ENCODE measurements around the gene POU3F4. TPM values are rescaled to one million over a fixed set of nuclear protein-coding genes. Genes with fewer than 3 reads are reported as not detected.

Gene POU3F4
- total RNA-seq, 1 experiment from 2014 or later = not detected

DNA sequence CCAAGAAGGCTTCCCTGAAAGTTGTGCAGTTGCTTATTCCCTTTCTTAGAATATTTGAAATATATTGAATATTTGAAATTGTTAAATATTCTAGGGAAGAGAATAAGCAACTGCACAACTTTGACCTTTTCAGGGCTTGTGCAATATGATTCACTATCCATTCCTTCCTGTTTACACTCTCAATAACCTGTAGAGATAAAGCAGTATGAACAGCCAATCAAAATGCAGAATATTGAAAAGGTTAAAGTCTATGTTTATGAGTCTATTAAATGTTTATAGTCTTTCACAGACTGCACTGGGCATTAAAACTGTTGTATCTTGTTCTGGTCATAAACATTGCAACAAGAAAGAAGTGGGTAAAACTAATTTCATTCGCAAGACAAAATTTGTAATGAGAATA lies 13.8 kb downstream of the POU3F4 start:
- no peaks in the 10 kb centered on the region for H3K27me3 ChIP-seq (ENCODE audit: control insufficient read depth, insufficient read depth, low read length)
- no TSS peak for BruUV-seq (replicated peaks)
- in situ Hi-C loops (cut with HindIII; ENCODE audit: low pct_unique_long_range_greater_than_20kb, low sequenced_read_pairs) = no loop called here
- no peaks in the 10 kb centered on the region for H3K9me3 ChIP-seq (ENCODE audit: control insufficient read depth, insufficient read depth, low read depth, low read length)
- TF ChIP-seq, protein P1, sequence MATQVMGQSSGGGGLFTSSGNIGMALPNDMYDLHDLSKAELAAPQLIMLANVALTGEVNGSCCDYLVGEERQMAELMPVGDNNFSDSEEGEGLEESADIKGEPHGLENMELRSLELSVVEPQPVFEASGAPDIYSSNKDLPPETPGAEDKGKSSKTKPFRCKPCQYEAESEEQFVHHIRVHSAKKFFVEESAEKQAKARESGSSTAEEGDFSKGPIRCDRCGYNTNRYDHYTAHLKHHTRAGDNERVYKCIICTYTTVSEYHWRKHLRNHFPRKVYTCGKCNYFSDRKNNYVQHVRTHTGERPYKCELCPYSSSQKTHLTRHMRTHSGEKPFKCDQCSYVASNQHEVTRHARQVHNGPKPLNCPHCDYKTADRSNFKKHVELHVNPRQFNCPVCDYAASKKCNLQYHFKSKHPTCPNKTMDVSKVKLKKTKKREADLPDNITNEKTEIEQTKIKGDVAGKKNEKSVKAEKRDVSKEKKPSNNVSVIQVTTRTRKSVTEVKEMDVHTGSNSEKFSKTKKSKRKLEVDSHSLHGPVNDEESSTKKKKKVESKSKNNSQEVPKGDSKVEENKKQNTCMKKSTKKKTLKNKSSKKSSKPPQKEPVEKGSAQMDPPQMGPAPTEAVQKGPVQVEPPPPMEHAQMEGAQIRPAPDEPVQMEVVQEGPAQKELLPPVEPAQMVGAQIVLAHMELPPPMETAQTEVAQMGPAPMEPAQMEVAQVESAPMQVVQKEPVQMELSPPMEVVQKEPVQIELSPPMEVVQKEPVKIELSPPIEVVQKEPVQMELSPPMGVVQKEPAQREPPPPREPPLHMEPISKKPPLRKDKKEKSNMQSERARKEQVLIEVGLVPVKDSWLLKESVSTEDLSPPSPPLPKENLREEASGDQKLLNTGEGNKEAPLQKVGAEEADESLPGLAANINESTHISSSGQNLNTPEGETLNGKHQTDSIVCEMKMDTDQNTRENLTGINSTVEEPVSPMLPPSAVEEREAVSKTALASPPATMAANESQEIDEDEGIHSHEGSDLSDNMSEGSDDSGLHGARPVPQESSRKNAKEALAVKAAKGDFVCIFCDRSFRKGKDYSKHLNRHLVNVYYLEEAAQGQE (IDR thresholded peaks at IDR 0.05; ENCODE audit: insufficient read depth in 1 of 2, low read depth in 2 of 2, low read length in 1 of 2) = no peak
- TF ChIP-seq TCF7L2 (IDR thresholded peaks at IDR 0.05; ENCODE audit: low read depth, low read length) (no peak), CTCF (IDR thresholded peaks at IDR 0.05) (no peak), POLR2AphosphoS5 (IDR thresholded peaks at IDR 0.05; ENCODE audit: low read depth, low read length) (no peak), SIN3A (IDR thresholded peaks at IDR 0.05; ENCODE audit: borderline replicate concordance, insufficient read depth, low read depth, low read length) (no peak)
- CTCF ChIA-PET = no interaction called here
- no peak for DNase-seq (ENCODE audit: low read depth, low spot score)
- POLR2A ChIA-PET = no interaction called here
- no peaks in the 10 kb centered on the region for H3K36me3 ChIP-seq (ENCODE audit: control insufficient read depth, insufficient read depth, low read length)
- no peaks in the 10 kb centered on the region for H3K4me1 ChIP-seq (ENCODE audit: control insufficient read depth, insufficient read depth, low read length)
- intact Hi-C loops (cut with micrococcal nuclease; ENCODE audit: unreplicated experiment) = no loop called here
- no peak overlapping the region for H3K4me3 ChIP-seq (ENCODE audit: low read depth in 2 of 2, low read length in 2 of 2)
- H3K27ac ChIP-seq (ENCODE audit: low read length) = no peak overlapping the region
- ATAC-seq = no peak

- intact Hi-C loops (cut with micrococcal nuclease; ENCODE audit: unreplicated experiment) (loop anchor here (2.0 kb wide), 1 partner anchor 61 kb away; no protein-coding TSS in a partner anchor), in situ Hi-C loops (cut with HindIII; ENCODE audit: low pct_unique_long_range_greater_than_20kb, low sequenced_read_pairs) (no loop called here)
- ATAC-seq (no peak), DNase-seq (ENCODE audit: low read depth, low spot score) (no peak)
- TF ChIP-seq CTCF (IDR thresholded peaks at IDR 0.05) (no peak), POLR2AphosphoS5 (IDR thresholded peaks at IDR 0.05; ENCODE audit: low read depth, low read length) (no peak), TCF7L2 (IDR thresholded peaks at IDR 0.05; ENCODE audit: low read depth, low read length) (no peak), SIN3A (IDR thresholded peaks at IDR 0.05; ENCODE audit: borderline replicate concordance, insufficient read depth, low read depth, low read length) (no peak)
- TF ChIP-seq, protein P1 (IDR thresholded peaks at IDR 0.05; ENCODE audit: insufficient read depth in 1 of 2, low read depth in 2 of 2, low read length in 1 of 2) = no peak
- ChIA-PET CTCF (no interaction called here), POLR2A (no interaction called here)
- Histone ChIP-seq H3K27me3 (ENCODE audit: control insufficient read depth, insufficient read depth, low read length) (no peaks in the 10 kb centered on the region), H3K4me3 (ENCODE audit: low read depth in 2 of 2, low read length in 2 of 2) (no peak overlapping the region), H3K4me1 (ENCODE audit: control insufficient read depth, insufficient read depth, low read length) (no peaks in the 10 kb centered on the region), H3K27ac (ENCODE audit: low read length) (no peak overlapping the region), H3K9me3 (ENCODE audit: control insufficient read depth, insufficient read depth, low read depth, low read length) (no peaks in the 10 kb centered on the region), H3K36me3 (ENCODE audit: control insufficient read depth, insufficient read depth, low read length) (no peaks in the 10 kb centered on the region)
- no TSS peak for BruUV-seq (replicated peaks)
Observed at GRCh38 chrX:83529950-83530349, 21.9 kb downstream of the POU3F4 start.

Measured in Panc1 (cell line).